ENCODE results near the gene CORO2B.

- TF ChIP-seq SNAI2 (CRISPR knock-in tag; IDR thresholded peaks at IDR 0.05) (no peak), ZC3H10 (CRISPR knock-in tag; IDR thresholded peaks at IDR 0.05) (no peak), ESRRG (CRISPR knock-in tag; IDR thresholded peaks at IDR 0.05) (no peak), PATZ1 (CRISPR knock-in tag; IDR thresholded peaks at IDR 0.05; ENCODE audit: borderline replicate concordance) (no peak), CREB5 (CRISPR knock-in tag; IDR thresholded peaks at IDR 0.05; ENCODE audit: low read depth) (no peak), TOX (CRISPR knock-in tag; IDR thresholded peaks at IDR 0.05; ENCODE audit: borderline replicate concordance) (no peak), POU6F1 (CRISPR knock-in tag; IDR thresholded peaks at IDR 0.05; ENCODE audit: borderline replicate concordance, low read depth) (no peak), ARNTL (CRISPR knock-in tag; IDR thresholded peaks at IDR 0.05; ENCODE audit: borderline replicate concordance, low read depth) (no peak), ZFP30 (CRISPR knock-in tag; IDR thresholded peaks at IDR 0.05) (no peak), ZNF8 (CRISPR knock-in tag; IDR thresholded peaks at IDR 0.05) (no peak), TCF4 (CRISPR knock-in tag; IDR thresholded peaks at IDR 0.05; ENCODE audit: borderline replicate concordance) (no peak), ZFP3 (CRISPR knock-in tag; IDR thresholded peaks at IDR 0.05) (no peak), CSRNP3 (CRISPR knock-in tag; IDR thresholded peaks at IDR 0.05) (no peak), GLIS3 (CRISPR knock-in tag; IDR thresholded peaks at IDR 0.05) (no peak)
These were observed 13.8 kb downstream of the CORO2B start for GRCh38 chr15:68592544-68592943.

Data from SK-N-SH treated with all-trans-retinoic acid at 6 μM for 48 hours (cell line).